Activated CD4-positive, alpha-beta T cell treated with anti-CD3 and anti-CD28 coated beads for 48 hours (primary cell): ENCODE measurements around the gene CTNNA2.

ENCODE experiments used
- DNase-seq: peaks from one replicate; pipeline ENCODE4 v3.0.0-alpha.2; 2020

CTNNA2 gene

DNA sequence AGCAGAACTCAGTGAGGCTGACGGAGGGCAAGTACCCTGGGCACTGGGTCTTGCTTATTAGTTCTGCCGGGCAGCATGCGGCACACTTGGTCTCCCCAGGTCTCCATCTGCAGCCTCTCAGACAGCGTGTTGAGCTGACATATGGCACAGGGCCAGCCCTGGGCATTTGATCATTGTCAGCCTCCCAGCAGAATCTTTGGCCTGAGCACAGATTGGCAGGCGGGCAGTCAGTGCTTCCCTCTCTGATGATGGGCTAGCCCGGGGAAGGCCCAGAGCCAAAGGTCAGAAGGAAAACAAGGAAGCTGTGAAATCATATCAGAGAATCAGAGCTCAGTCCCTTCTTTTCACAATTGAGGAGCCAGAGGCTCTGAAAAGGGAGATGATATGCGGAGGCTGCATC lies 941.8 kb downstream of the CTNNA2 start:
- DNase-seq: no peak

DNA sequence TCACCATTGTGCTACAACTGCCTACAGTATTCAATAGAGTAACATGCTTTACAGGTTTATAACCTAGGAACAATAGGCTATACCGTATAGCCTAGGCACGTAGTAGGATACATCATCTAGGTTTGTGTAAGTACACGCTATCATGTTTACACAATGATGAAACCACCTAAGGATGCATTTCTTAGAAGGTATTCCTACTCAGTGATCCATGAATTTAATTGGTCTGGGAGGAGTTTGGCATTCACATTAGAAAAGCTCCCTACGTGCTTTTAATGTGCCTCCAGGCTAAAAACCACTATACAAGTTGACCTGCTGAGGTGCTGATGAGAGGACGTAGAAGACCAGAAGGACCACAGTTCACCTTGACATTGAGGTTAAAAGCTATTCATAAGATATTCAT lies 946.2 kb downstream of the CTNNA2 start:
- DNase-seq: no peak

DNA sequence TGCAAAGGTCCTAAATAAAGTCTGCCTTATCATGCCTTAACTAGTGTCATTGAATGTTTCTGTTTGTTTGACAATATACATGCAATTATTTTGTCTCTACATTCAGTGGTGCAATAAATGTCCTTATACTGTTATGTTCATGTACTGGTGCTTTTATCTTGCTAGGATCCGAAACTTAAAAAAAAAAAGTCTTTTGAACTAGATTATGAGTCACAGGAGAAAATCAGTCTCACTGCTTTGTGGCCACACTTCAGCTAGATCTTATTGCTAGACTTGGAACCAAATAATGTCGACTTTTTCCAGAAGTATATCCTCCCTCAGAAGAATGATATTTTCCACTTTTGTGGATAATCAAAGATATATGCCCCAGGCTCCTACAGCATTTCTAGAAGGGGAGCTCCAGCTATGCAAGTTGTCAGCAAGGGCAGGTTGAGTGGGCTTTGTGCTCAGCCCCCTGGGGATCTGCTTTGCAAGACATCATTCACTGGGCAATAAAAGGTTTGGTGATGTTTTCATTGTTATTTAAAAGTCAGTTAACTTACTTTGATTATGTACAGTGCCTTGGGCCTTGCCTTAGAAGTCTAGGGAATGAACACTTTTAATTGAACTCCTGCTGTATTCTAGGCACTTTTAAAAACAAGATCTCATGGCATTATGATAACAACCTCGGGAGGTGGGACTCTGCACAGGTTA lies 948.8 kb downstream of the CTNNA2 start:
- no peak for DNase-seq

GRCh38 chr2:80462654-80463053 lies 949.8 kb downstream of the CTNNA2 start:
- no peak for DNase-seq

DNA sequence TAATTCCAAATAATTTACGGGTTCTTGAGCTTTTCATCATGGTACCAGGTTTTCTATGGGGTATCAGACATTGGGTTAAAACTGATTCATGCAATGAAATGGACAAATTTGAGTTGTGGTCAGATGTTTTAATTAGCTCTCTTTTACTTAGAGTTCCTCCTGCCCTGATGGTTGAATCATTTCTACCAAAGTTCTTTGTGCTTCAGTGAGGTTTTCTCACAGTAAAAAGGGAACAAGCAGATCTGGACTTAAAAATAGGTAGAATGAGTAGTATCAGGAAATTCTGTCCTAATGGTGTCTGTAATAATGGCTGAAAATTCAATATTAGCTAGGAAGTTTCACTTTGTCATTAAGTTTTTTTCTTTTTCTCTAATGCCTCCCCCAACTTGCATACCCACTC lies 951.4 kb downstream of the CTNNA2 start:
- DNase-seq: no peak

- no peak for DNase-seq
These were observed 954.5 kb downstream of the CTNNA2 start for GRCh38 chr2:80467262-80467811.

DNA sequence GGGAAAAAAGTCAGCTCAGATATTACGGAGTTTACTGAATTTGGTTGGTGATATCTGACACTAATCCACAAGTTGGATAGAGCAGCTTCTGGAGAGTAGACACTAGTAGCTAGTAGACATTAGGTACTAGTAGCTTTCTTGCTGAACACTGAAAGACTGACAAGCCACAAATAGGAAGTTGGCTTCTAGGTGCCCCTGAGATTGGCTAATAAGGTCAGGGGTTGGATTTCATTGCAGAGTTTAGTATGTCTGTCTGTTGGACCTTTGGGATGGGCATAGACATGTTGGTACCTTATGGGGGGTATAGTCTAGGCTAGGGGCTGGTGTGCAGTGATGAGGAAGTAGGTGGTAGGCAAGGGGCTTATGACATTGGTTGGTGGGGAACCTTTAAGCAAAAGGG lies 956.6 kb downstream of the CTNNA2 start:
- no peak for DNase-seq

DNA sequence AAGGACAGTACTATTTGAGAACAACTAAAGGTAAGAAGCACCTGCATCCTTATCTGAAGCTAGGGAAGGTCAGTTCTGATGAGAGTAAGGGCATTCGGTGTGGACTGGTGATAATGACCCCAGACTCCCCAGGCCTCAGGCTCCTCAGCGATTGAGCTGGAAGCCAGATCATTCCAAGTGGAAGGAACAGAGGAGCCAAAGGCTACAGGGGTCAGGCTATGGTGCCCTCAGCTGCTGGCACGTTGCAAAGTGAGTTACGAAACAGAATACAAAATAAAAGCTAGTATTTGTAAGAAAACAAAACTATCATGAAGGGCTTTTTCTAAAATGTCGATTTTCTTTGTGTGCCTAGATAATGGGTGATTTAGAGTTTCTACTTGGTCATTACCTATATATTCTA lies 960.2 kb downstream of the CTNNA2 start:
- no peak for DNase-seq

GRCh38 chr2:80473796-80474195 lies 960.9 kb downstream of the CTNNA2 start:
- no peak for DNase-seq

DNA sequence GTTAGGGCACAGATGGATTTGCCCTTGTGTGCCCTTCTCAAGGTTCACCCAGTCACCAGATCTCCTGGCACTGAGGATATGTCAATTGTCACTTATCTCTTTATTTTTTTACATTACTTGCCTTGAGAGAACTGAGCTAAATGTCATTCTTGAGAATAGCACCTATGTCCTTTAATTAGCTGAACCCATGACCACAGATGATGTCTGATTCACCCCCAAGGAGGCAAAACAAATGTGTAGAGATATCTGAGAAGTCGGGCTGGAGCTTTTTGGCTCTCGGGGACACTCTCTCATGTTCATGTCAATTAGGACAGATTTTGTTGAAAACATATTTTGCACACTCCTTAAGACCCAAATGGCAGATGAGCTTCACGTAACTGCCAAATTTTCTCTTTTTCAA lies 963.1 kb downstream of the CTNNA2 start:
- no peak for DNase-seq

- DNase-seq: no peak
These were observed 963.8 kb downstream of the CTNNA2 start for GRCh38 chr2:80476535-80477117.

GRCh38 chr2:80482276-80482675 lies 969.4 kb downstream of the CTNNA2 start:
- DNase-seq: no peak

DNA sequence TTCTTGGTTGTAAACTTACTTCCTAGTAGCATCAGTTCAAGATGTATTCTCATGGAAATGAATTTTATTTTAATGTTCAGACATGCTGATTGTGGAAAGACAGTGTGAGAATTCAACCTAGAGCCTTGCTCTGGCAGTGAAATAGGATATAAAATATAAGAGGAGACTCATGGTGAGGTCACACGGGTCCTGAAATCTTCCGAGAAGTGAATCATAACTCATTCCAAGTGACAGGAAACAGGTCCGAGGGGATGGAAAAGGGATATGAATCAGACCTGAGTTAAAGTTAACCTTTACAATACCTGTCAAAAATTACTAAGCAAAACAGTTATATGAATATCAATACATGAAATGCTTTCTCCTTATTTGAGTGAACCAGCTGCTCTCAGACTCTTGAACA lies 976.9 kb downstream of the CTNNA2 start:
- DNase-seq: no peak

DNA sequence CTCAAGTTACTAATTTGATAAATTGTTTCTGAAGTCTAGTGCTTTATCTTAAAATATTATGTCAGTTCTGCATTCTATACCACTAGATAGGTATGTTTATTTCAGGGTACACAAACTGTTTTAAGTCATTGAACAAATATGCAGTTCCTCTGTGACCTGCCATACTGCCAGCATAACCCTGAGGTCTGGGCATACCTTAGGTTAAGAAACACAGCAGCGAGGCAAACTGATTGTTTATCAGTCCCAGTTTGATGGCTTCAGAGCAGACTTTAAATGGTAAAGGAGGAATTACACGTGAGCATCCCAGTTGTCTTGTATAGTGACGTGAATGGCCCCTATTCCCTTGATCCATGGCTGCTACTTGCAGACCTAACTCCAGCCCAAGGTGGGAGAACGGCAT lies 978.1 kb downstream of the CTNNA2 start:
- no peak for DNase-seq

GRCh38 chr2:80496346-80496745 lies 983.5 kb downstream of the CTNNA2 start:
- no peak for DNase-seq

- no peak for DNase-seq
These were observed 983.9 kb downstream of the CTNNA2 start for GRCh38 chr2:80496775-80497174.

- no peak for DNase-seq
These were observed 986.2 kb downstream of the CTNNA2 start for GRCh38 chr2:80499095-80499494.

GRCh38 chr2:80501874-80502624 lies 989.2 kb downstream of the CTNNA2 start:
- DNase-seq: no peak

- no peak for DNase-seq
These were observed 993.7 kb downstream of the CTNNA2 start for GRCh38 chr2:80506563-80506962.

DNA sequence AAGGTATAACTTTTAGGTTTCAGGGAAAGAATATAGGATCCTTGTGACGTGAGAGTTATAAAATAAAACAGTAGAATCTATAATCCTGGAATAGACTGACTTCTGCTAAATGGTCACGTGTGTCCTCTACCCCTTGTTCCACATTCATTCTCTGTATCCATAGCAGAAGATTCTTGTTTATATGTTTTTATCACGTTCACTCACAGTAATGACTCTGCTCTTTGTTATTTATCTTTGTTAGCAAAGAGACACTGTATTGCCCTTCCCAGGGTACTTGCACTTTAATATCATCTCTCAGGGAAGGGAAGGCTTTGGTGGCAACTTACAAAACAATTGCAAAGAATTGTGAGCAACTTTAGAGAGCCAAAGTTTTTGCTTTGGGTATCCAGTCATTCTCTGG lies 997.9 kb downstream of the CTNNA2 start:
- DNase-seq: no peak

GRCh38 chr2:80515964-80516363 lies 1003.1 kb downstream of the CTNNA2 start:
- no peak for DNase-seq

DNA sequence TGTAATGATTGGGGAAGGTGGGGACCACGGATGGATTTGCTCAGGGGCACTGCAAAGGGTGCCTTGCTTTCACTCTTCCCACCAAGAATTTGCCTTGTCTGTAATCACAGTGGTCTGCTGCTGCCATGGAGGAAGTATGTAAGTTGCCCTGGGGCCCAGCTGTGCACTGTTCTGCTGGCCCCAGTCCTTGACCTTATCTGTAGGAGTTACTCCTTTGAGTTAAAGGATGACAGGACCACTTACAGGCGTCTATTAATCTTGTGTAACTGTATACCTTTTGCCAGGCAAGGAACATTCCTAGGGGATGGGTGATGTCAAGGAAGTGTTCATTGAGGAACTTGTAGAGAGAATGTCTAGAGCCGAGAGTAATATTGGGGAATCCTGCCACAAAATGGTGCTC lies 1004.5 kb downstream of the CTNNA2 start:
- DNase-seq: no peak

- no peak for DNase-seq
These were observed 1006.3 kb downstream of the CTNNA2 start for GRCh38 chr2:80519121-80519643.
